WTC11 (cell line): ENCODE results near the gene KLK12. TPM values are rescaled to one million over a fixed set of nuclear protein-coding genes. Genes with fewer than 3 reads are reported as not detected.
A peak's percentile ranks its signal among the peaks of the same experiment; 100 is the strongest.

Source experiments
- ATAC-seq: fragments of 200-7000 bp; cut with Tn5 transposase; 2 replicates; pipeline ENCODE4 v1.10.0; 2021; ENCODE audit warnings: mild to moderate bottlenecking, moderate library complexity
- CTCF ChIA-PET: fragments of 300-600 bp; sonication (Branson Sonifier 250); formaldehyde crosslinking; loops from one replicate; lab custom pipeline; 2021; ENCODE audit warnings: antibody characterized with exemption; lab: Charles Lee
- POLR2A ChIA-PET: fragments of 350-600 bp; sonication (Branson Sonifier 250); formaldehyde crosslinking; loops from one replicate; lab custom pipeline; 2021; ENCODE audit warnings: antibody characterized with exemption; lab: Charles Lee
- DNase-seq: peaks from one replicate; pipeline ENCODE4 v3.0.0; 2021; ENCODE audit warnings: low spot score
- H3K27ac Mint-ChIP-seq: 2 replicates; pipeline ENCODE4 v1.8.0; 2021; ENCODE audit warnings: mixed read lengths
- H3K27me3 Mint-ChIP-seq: 2 replicates; pipeline ENCODE4 v1.8.0; 2021; ENCODE audit warnings: low read depth, mild to moderate bottlenecking, moderate library complexity, mixed read lengths
- H3K36me3 Mint-ChIP-seq: 2 replicates; pipeline ENCODE4 v1.8.0; 2021; ENCODE audit warnings: mixed read lengths
- H3K4me1 Mint-ChIP-seq: 2 replicates; pipeline ENCODE4 v1.8.0; 2022; ENCODE audit warnings: mixed read lengths
- H3K4me3 Mint-ChIP-seq: 2 replicates; pipeline ENCODE4 v1.8.0; 2021; ENCODE audit warnings: mild to moderate bottlenecking, moderate library complexity, mixed read lengths
- H3K9me3 Mint-ChIP-seq: 2 replicates; pipeline ENCODE4 v1.8.0; 2021; ENCODE audit warnings: mixed read lengths
- ATF1 ChIP-seq: sonication (generic); formaldehyde crosslinking; IDR thresholded peaks from 2 replicates; pipeline ENCODE4 v1.8.1; 2023; ENCODE audit warnings: mild to moderate bottlenecking, moderate library complexity, missing genetic modification reagents
- CREB1 ChIP-seq: sonication (generic); formaldehyde crosslinking; IDR thresholded peaks from 2 replicates; pipeline ENCODE4 v1.8.0; 2023; ENCODE audit warnings: mild to moderate bottlenecking, missing genetic modification reagents
- ESRRA ChIP-seq: sonication (generic); formaldehyde crosslinking; IDR thresholded peaks from 2 replicates; pipeline ENCODE4 v1.8.1; 2022; ENCODE audit warnings: mild to moderate bottlenecking, missing genetic modification reagents, borderline replicate concordance
- NR1H2 ChIP-seq: sonication (generic); formaldehyde crosslinking; IDR thresholded peaks from 2 replicates; pipeline ENCODE4 v1.9.0; 2021; ENCODE audit warnings: mild to moderate bottlenecking, moderate library complexity, missing genetic modification reagents
- SMAD4 ChIP-seq: sonication (generic); formaldehyde crosslinking; IDR thresholded peaks from 2 replicates; pipeline ENCODE4 v1.8.0; 2022; ENCODE audit warnings: mild to moderate bottlenecking, missing genetic modification reagents
- TEAD4 ChIP-seq: sonication (generic); formaldehyde crosslinking; IDR thresholded peaks from 2 replicates; pipeline ENCODE4 v1.8.0; 2022; ENCODE audit warnings: mild to moderate bottlenecking, missing genetic modification reagents
- ZNF232 ChIP-seq: sonication (generic); formaldehyde crosslinking; IDR thresholded peaks from 2 replicates; pipeline ENCODE4 v1.8.0; 2022; ENCODE audit warnings: mild to moderate bottlenecking, missing genetic modification reagents
- ZNF416 ChIP-seq: fragments of 250-450 bp; sonication (Bioruptor Pico); IDR thresholded peaks from 2 replicates; pipeline ENCODE4 v1.9.0; 2021; ENCODE audit warnings: mild to moderate bottlenecking, inconsistent platforms
- total RNA-seq: library from RNA; stranded (reverse); gene quantifications from 3 replicates; pipeline ENCODE4 v1.2.3, GENCODE V29; 2021
- TF ChIP-seq, protein P1 (sequence below): sonication (generic); formaldehyde crosslinking; IDR thresholded peaks from 2 replicates; pipeline ENCODE4 v1.8.1; 2023; ENCODE audit warnings: mild to moderate bottlenecking, missing genetic modification reagents
- TF ChIP-seq, protein P2 (sequence below): sonication (generic); formaldehyde crosslinking; IDR thresholded peaks from 2 replicates; pipeline ENCODE4 v1.8.1; 2023; ENCODE audit warnings: mild to moderate bottlenecking, missing genetic modification reagents
- TF ChIP-seq, protein P3 (sequence below): fragments of 250-450 bp; sonication (Bioruptor Pico); IDR thresholded peaks from 2 replicates; pipeline ENCODE4 v1.9.0; 2021; ENCODE audit warnings: mild to moderate bottlenecking
- TF ChIP-seq, protein P4 (sequence below): sonication (generic); formaldehyde crosslinking; IDR thresholded peaks from 2 replicates; pipeline ENCODE4 v1.8.0; 2023; ENCODE audit warnings: mild to moderate bottlenecking, missing genetic modification reagents
- TF ChIP-seq, protein P5 (sequence below): sonication (generic); formaldehyde crosslinking; IDR thresholded peaks from 2 replicates; pipeline ENCODE4 v1.8.0; 2022; ENCODE audit warnings: mild to moderate bottlenecking, missing genetic modification reagents
- TF ChIP-seq, protein P6 (sequence below): sonication (generic); formaldehyde crosslinking; IDR thresholded peaks from 2 replicates; pipeline ENCODE4 v1.8.1; 2022; ENCODE audit warnings: mild to moderate bottlenecking, missing genetic modification reagents, moderate library complexity, borderline replicate concordance
- TF ChIP-seq, protein P7 (sequence below): sonication (generic); formaldehyde crosslinking; IDR thresholded peaks from 2 replicates; pipeline ENCODE4 v1.8.0; 2022; ENCODE audit warnings: mild to moderate bottlenecking, missing genetic modification reagents

The KLK12 gene
- total RNA-seq, 1 experiment from 2014 or later: not detected

DNA sequence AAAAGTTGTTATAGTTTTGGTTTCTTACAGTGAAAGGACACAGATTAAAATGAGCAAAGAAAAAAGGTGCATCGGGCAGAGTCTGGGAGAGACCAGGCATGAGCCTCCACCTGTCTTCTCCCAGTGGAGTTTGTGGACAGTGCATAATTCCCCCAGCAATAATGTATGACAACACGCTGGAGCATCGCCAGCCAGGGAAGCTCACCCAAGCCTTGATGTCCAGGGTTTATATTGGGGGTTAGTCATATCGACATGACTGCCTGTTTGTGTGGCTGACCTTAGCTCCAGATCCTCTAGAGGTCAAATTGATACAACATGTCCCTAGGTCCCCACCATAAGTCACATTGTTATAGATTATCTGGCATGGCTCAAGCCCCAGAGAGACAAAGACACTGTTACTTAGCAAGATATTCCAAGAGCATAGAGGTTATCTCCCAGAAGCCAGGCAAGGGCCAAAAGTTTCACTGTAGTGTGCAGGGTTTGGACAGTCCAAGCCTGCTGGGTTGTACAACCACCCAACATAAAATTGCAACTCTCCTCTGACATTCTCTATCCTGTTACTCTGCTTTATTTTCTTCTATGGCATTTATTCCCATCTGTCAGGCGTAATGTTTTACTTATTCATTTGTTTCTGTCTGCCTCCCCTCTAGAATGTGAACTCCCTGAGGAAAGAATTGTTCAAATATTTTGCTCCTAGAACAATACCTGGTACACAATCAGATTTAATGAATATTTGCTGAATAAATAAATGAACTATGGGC is 35.7 kb upstream of the KLK12 start:
- CTCF ChIA-PET: no interaction called here
- H3K27ac Mint-ChIP-seq: no peak overlapping the region

DNA sequence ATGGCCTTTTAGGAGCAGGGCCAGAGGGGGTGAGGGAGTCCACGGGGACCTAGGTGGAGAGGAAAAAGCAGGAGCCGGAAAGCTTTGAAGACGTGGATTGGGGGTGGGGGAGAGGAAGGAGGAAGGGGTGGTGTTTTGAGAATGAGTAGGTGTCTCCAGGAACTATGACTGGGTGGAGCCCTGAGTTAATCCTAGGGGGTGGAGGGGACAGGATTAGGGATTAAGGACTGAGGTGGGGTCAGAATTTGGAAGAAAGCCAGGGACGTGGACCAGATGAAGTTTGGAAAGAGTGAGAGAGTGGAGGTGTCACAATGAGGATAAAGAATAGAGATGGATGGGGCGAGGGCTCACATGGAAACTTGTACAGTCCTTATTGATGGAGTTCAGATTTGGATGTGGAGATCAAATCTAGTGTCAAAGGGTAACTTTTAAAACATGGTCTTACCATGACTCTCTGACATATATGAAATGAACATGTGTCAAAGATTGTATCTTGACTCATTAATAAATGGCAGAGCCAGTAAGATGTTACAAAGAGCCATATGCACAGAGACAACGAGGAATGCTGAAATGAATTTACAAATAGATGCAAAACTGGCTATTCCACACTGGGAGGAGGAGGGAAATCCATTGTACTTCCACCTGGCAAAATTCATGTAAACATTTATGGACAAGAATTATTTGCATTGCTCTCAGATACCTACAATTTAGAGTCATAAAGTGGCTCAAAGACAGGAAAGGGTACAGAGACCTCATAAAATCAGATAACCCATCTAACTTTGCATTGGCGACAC is 31.8 kb upstream of the KLK12 start:
- ATAC-seq (no peak), DNase-seq (no peak)
- Mint-ChIP-seq H3K27me3 (peaks cover 8% of the 10 kb centered on the region), H3K36me3 (no peaks in the 10 kb centered on the region), H3K4me1 (peaks cover 8% of the 10 kb centered on the region), H3K27ac (no peak overlapping the region), H3K9me3 (peaks cover 7% of the 10 kb centered on the region), H3K4me3 (no peak overlapping the region)
- TF ChIP-seq SMAD4 (no peak), NR1H2 (CRISPR knock-in tag) (no peak), TEAD4 (no peak)
- POLR2A ChIA-PET: no interaction called here
- CTCF ChIA-PET: interaction anchor here (0.7 to 3.0 kb wide), 5 partner anchors 28 to 157 kb away, joined by 3 to 19 read pairs (median 10); partner anchors contain the start of gene KLK10

More for the DNA sequence above, 35.7 kb upstream of the KLK12 start:
- ATAC-seq (no peak), DNase-seq (no peak)
- Mint-ChIP-seq H3K4me3 (no peak overlapping the region), H3K4me1 (peaks cover 5% of the 10 kb centered on the region), H3K9me3 (peaks cover 23% of the 10 kb centered on the region), H3K27me3 (peaks cover 15% of the 10 kb centered on the region), H3K36me3 (peaks cover 10% of the 10 kb centered on the region)
- TF ChIP-seq ZNF232 (CRISPR knock-in tag) (no peak), CREB1 (no peak), ESRRA (CRISPR knock-in tag) (no peak), ATF1 (CRISPR knock-in tag) (no peak)
- TF ChIP-seq, protein P1, sequence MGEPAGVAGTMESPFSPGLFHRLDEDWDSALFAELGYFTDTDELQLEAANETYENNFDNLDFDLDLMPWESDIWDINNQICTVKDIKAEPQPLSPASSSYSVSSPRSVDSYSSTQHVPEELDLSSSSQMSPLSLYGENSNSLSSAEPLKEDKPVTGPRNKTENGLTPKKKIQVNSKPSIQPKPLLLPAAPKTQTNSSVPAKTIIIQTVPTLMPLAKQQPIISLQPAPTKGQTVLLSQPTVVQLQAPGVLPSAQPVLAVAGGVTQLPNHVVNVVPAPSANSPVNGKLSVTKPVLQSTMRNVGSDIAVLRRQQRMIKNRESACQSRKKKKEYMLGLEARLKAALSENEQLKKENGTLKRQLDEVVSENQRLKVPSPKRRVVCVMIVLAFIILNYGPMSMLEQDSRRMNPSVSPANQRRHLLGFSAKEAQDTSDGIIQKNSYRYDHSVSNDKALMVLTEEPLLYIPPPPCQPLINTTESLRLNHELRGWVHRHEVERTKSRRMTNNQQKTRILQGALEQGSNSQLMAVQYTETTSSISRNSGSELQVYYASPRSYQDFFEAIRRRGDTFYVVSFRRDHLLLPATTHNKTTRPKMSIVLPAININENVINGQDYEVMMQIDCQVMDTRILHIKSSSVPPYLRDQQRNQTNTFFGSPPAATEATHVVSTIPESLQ (CRISPR knock-in tag): no peak
- TF ChIP-seq, protein P2, sequence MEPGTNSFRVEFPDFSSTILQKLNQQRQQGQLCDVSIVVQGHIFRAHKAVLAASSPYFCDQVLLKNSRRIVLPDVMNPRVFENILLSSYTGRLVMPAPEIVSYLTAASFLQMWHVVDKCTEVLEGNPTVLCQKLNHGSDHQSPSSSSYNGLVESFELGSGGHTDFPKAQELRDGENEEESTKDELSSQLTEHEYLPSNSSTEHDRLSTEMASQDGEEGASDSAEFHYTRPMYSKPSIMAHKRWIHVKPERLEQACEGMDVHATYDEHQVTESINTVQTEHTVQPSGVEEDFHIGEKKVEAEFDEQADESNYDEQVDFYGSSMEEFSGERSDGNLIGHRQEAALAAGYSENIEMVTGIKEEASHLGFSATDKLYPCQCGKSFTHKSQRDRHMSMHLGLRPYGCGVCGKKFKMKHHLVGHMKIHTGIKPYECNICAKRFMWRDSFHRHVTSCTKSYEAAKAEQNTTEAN (CRISPR knock-in tag): no peak
- TF ChIP-seq, all 79 proteins: peak for 0
- POLR2A ChIA-PET: no interaction called here

DNA sequence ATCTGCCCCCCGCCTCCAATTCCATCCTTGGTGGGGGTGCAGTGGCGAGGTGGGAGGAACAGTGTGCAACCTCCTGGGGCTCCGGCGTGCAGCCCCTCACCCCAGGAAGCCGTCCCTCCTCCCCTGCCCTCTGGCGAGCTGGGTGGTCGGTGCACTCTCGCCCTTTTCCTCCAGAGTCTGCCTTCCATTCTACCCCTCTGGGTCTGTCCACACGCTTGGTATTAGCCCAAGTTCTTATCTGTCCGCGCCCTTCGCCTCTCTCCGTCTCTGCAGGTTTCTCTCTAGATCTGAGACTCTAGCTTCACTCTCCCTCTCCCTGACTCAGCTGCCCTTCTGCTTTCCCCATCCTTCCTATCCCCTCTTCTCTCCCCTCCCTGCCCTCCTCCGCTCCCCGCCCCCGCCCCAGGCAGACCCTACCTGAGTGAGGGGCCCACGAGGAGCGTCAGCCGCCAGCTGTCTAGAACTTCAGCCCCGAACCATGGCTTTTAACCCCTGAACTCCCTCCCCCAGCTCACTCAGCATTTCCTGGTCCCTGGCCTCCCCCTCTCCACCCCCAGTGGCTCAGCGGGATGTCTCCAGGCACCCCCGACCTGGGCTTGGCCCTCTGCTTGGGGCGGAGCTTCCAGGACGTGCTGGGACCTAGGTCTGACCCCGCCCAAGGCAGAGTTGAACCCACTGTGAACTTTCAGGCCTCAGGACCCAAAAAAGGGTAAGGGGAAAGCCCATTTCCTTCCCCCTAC is 30.6 kb upstream of the KLK12 start:
- ChIA-PET POLR2A (interaction anchor here (1.5 to 1.7 kb wide), 2 partner anchors 47 to 48 kb away, joined by 3 to 5 read pairs; no protein-coding TSS in a partner anchor), CTCF (interaction anchor here (0.8 to 3.0 kb wide), 11 partner anchors 13 to 269 kb away, joined by 3 to 19 read pairs (median 5); partner anchors contain the start of genes KLK10 and KLK11)
- H3K4me3 Mint-ChIP-seq: peak overlapping the region; percentile 76
- DNase-seq (no peak), ATAC-seq (peak; percentile 80)
- H3K27me3 Mint-ChIP-seq: peaks cover 10% of the 10 kb centered on the region
- H3K27ac Mint-ChIP-seq: no peak overlapping the region
- H3K4me1 Mint-ChIP-seq: peaks cover 8% of the 10 kb centered on the region
- peaks cover 17% of the 10 kb centered on the region for H3K9me3 Mint-ChIP-seq
- no peaks in the 10 kb centered on the region for H3K36me3 Mint-ChIP-seq
- TF ChIP-seq, protein P3, sequence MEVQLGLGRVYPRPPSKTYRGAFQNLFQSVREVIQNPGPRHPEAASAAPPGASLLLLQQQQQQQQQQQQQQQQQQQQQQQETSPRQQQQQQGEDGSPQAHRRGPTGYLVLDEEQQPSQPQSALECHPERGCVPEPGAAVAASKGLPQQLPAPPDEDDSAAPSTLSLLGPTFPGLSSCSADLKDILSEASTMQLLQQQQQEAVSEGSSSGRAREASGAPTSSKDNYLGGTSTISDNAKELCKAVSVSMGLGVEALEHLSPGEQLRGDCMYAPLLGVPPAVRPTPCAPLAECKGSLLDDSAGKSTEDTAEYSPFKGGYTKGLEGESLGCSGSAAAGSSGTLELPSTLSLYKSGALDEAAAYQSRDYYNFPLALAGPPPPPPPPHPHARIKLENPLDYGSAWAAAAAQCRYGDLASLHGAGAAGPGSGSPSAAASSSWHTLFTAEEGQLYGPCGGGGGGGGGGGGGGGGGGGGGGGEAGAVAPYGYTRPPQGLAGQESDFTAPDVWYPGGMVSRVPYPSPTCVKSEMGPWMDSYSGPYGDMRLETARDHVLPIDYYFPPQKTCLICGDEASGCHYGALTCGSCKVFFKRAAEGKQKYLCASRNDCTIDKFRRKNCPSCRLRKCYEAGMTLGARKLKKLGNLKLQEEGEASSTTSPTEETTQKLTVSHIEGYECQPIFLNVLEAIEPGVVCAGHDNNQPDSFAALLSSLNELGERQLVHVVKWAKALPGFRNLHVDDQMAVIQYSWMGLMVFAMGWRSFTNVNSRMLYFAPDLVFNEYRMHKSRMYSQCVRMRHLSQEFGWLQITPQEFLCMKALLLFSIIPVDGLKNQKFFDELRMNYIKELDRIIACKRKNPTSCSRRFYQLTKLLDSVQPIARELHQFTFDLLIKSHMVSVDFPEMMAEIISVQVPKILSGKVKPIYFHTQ (CRISPR knock-in tag): no peak
- TF ChIP-seq, protein P4, sequence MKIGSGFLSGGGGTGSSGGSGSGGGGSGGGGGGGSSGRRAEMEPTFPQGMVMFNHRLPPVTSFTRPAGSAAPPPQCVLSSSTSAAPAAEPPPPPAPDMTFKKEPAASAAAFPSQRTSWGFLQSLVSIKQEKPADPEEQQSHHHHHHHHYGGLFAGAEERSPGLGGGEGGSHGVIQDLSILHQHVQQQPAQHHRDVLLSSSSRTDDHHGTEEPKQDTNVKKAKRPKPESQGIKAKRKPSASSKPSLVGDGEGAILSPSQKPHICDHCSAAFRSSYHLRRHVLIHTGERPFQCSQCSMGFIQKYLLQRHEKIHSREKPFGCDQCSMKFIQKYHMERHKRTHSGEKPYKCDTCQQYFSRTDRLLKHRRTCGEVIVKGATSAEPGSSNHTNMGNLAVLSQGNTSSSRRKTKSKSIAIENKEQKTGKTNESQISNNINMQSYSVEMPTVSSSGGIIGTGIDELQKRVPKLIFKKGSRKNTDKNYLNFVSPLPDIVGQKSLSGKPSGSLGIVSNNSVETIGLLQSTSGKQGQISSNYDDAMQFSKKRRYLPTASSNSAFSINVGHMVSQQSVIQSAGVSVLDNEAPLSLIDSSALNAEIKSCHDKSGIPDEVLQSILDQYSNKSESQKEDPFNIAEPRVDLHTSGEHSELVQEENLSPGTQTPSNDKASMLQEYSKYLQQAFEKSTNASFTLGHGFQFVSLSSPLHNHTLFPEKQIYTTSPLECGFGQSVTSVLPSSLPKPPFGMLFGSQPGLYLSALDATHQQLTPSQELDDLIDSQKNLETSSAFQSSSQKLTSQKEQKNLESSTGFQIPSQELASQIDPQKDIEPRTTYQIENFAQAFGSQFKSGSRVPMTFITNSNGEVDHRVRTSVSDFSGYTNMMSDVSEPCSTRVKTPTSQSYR (CRISPR knock-in tag): no peak
- TF ChIP-seq, protein P5, sequence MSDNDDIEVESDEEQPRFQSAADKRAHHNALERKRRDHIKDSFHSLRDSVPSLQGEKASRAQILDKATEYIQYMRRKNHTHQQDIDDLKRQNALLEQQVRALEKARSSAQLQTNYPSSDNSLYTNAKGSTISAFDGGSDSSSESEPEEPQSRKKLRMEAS (CRISPR knock-in tag): 0 out of 2 replicates have a peak, but pooled peaks have one; percentile 14
- TF ChIP-seq, protein P6, sequence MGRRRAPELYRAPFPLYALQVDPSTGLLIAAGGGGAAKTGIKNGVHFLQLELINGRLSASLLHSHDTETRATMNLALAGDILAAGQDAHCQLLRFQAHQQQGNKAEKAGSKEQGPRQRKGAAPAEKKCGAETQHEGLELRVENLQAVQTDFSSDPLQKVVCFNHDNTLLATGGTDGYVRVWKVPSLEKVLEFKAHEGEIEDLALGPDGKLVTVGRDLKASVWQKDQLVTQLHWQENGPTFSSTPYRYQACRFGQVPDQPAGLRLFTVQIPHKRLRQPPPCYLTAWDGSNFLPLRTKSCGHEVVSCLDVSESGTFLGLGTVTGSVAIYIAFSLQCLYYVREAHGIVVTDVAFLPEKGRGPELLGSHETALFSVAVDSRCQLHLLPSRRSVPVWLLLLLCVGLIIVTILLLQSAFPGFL (CRISPR knock-in tag): no peak
- TF ChIP-seq ZNF416 (CRISPR knock-in tag): no peak
- TF ChIP-seq, protein P7, sequence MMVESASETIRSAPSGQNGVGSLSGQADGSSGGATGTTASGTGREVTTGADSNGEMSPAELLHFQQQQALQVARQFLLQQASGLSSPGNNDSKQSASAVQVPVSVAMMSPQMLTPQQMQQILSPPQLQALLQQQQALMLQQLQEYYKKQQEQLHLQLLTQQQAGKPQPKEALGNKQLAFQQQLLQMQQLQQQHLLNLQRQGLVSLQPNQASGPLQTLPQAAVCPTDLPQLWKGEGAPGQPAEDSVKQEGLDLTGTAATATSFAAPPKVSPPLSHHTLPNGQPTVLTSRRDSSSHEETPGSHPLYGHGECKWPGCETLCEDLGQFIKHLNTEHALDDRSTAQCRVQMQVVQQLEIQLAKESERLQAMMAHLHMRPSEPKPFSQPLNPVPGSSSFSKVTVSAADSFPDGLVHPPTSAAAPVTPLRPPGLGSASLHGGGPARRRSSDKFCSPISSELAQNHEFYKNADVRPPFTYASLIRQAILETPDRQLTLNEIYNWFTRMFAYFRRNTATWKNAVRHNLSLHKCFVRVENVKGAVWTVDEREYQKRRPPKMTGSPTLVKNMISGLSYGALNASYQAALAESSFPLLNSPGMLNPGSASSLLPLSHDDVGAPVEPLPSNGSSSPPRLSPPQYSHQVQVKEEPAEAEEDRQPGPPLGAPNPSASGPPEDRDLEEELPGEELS: no peak
